K562 (cell line): ENCODE measurements around the gene SDK1. TPM values are rescaled to one million over a fixed set of nuclear protein-coding genes. Genes with fewer than 3 reads are reported as not detected.

Experiments used
- ATAC-seq: fragments of 200-7000 bp; cut with Tn5 transposase; 3 replicates; pipeline ENCODE4 v1.9.1; 2020; ENCODE audit warnings: moderate library complexity
- BruUV-seq: library from RNA; stranded (reverse); fragments of 400-500 nt; replicated peaks from 2 replicates; lab custom pipeline; 2021; lab: Mats Ljungman, UMichigan
- CTCF ChIA-PET: fragments of 300-600 bp; formaldehyde crosslinking; extraction: SDS; loops from one replicate; lab custom pipeline; 2021; ENCODE audit warnings: low intra/inter-chr PET ratio; lab: Yijun Ruan, JAX
- POLR2A ChIA-PET: fragments of 300-600, 350-650 bp; sonication (Branson Sonifier 250); formaldehyde crosslinking; extraction: SDS; loops from one replicate; lab custom pipeline; 2021; ENCODE audit warnings: antibody characterized with exemption, inconsistent platforms; lab: Yijun Ruan, JAX
- DNase-seq, 4 experiments: peaks; one replicate each; pipeline versions ENCODE4 v3.0.0 to v3.0.0-alpha.2; 2011 to 2018; ENCODE audit warnings: low spot score in 3 of 4, mixed read lengths in 3 of 4; ENCODE audit errors: extremely low read depth in 1 of 4
- FAIRE-seq: peaks from 2 replicates; lab custom pipeline; 2011; peaks lifted over from hg19 to GRCh38; lab: Jason Lieb, UNC
- H2AFZ ChIP-seq: 2 replicates; pipeline ENCODE4 v1.6.0; 2011; ENCODE audit warnings: low read depth, low read length, control low read depth, inconsistent platforms
- H3K27ac ChIP-seq: fragments of 200-600 bp; 3 replicates; pipeline ENCODE4 v1.8.0; 2011; ENCODE audit warnings: low read depth, mild to moderate bottlenecking, control low read depth, inconsistent platforms, low read length, moderate library complexity, mixed read lengths; ENCODE audit errors: extremely low read depth
- H3K27me3 ChIP-seq, 2 experiments: fragments of 300-600 bp in 1 of 2; 2 replicates in 1 of 2; 3 replicates in 1 of 2; pipeline versions ENCODE4 v1.6.0 to v1.8.0; 2011; ENCODE audit warnings: inconsistent platforms in 2 of 2, low read length in 2 of 2, mild to moderate bottlenecking in 1 of 2, mixed read lengths in 1 of 2, moderate library complexity in 1 of 2; ENCODE audit not compliant: control insufficient read depth in 2 of 2, insufficient read depth in 2 of 2
- H3K36me3 ChIP-seq: fragments of 300-600 bp; 3 replicates; pipeline ENCODE4 v1.8.0; 2011; ENCODE audit warnings: mild to moderate bottlenecking, low read length, inconsistent platforms; ENCODE audit not compliant: control insufficient read depth, insufficient read depth
- H3K4me1 ChIP-seq, 2 experiments: fragments of 200-600 bp in 1 of 2; replicated peaks in 1 of 2; 2 replicates in 1 of 2; 3 replicates in 1 of 2; pipeline versions ENCODE4 v1.5.1 to v1.8.0; 2011; ENCODE audit warnings: inconsistent platforms in 2 of 2, low read length in 2 of 2, mild to moderate bottlenecking in 1 of 2, mixed read lengths in 1 of 2, moderate library complexity in 1 of 2; ENCODE audit not compliant: control insufficient read depth in 2 of 2, insufficient read depth in 2 of 2
- H3K4me2 ChIP-seq: 2 replicates; pipeline ENCODE4 v1.6.1; 2011; ENCODE audit warnings: low read length, control low read depth, inconsistent platforms, mixed read lengths; ENCODE audit not compliant: insufficient read depth
- H3K4me3 ChIP-seq: fragments of 200-600 bp; sonication (generic), shearing (Covaris generic); 2 replicates; pipeline ENCODE4 v1.5.1; 2016; ENCODE audit warnings: control low read depth, inconsistent platforms
- H3K79me2 ChIP-seq: fragments of 200-600 bp; 3 replicates; pipeline ENCODE4 v1.8.0; 2011; ENCODE audit warnings: low read length, inconsistent platforms; ENCODE audit not compliant: control insufficient read depth, insufficient read depth
- H3K9ac ChIP-seq, 2 experiments: 2 replicates each; pipeline versions ENCODE4 v1.6.0 to v1.6.1; 2011; ENCODE audit warnings: low read depth in 2 of 2, low read length in 2 of 2, control low read depth in 1 of 2, inconsistent platforms in 1 of 2, mild to moderate bottlenecking in 1 of 2, mixed read lengths in 1 of 2; ENCODE audit not compliant: insufficient read depth in 1 of 2
- H3K9me1 ChIP-seq: one replicate; pipeline ENCODE4 v1.6.0; 2011; ENCODE audit warnings: inconsistent platforms, mild to moderate bottlenecking, low read length, moderate library complexity; ENCODE audit not compliant: control insufficient read depth, insufficient read depth
- H3K9me3 ChIP-seq: replicated peaks from 2 replicates; pipeline ENCODE4 v1.5.1; 2011; ENCODE audit warnings: low read depth, low read length, inconsistent platforms; ENCODE audit not compliant: control insufficient read depth, insufficient read depth
- H4K20me1 ChIP-seq: replicated peaks from 2 replicates; pipeline ENCODE4 v1.6.1; 2011; ENCODE audit warnings: low read length, inconsistent platforms, mixed read lengths; ENCODE audit not compliant: control insufficient read depth, insufficient read depth
- CAMTA2 ChIP-seq: fragments of 250-450 bp; sonication (Bioruptor Pico); conservative IDR thresholded peaks from 2 replicates; pipeline ENCODE4 v1.5.1; 2022
- ETV1 ChIP-seq: fragments of 450-650 bp; conservative IDR thresholded peaks from 2 replicates; pipeline ENCODE4 v1.6.1; 2016; ENCODE audit warnings: missing genetic modification characterization, control low read depth, low read depth, missing compliant biosample characterization
- NR2C1 ChIP-seq, 2 experiments: fragments of 450-650 bp; IDR thresholded peaks; 2 replicates each; pipeline ENCODE4 v1.6.1; 2017; ENCODE audit warnings: mild to moderate bottlenecking in 2 of 2, antibody characterized with exemption in 1 of 2, inconsistent platforms in 1 of 2, missing compliant biosample characterization in 1 of 2, missing genetic modification characterization in 1 of 2
- ZNF77 ChIP-seq: fragments of 250-450 bp; sonication (Bioruptor Pico); IDR thresholded peaks from 2 replicates; pipeline ENCODE4 v1.5.0; 2020
- WGBS: fragments of 100-300 bp; shearing (Covaris generic); methylation state at CpG from one replicate; pipeline ENCODE4 v1.1.6; 2016; ENCODE audit warnings: low coverage, mixed read lengths; ENCODE audit not compliant: insufficient coverage; ENCODE audit errors: missing lambda C conversion rate; 5-methylcytosine and 5-hydroxymethylcytosine counted together
- in situ Hi-C: fragments of 300-500 bp; cut with MboI; formaldehyde crosslinking; loops from 4 replicates; pipeline ENCODE4 v1.15.0; 2018; ENCODE audit warnings: inconsistent platforms, mixed read lengths
- intact Hi-C: fragments of 100-400 bp; cut with micrococcal nuclease; formaldehyde crosslinking; loops from 2 replicates; pipeline ENCODE4 v1.14.2; 2022
- polyA plus RNA-seq, 8 experiments: library from polyadenylated mRNA; depleted of rRNA in 4 of 8; stranded (reverse) in 5 of 8; unstranded in 3 of 8; fragments of >200 nt; fragmentation: Nextera tagmentation in 2 of 8; fragmentation: Illumina TruSeq in 1 of 8; extraction: Ambion mirVana in 2 of 8; extraction: Trizol in 1 of 8; gene quantifications; 2 replicates each; pipeline versions ENCODE4 v1.2.1 to v1.2.3, GENCODE V29; 2011 to 2014; ENCODE audit warnings: inconsistent platforms in 1 of 8, missing spikeins in 1 of 8
- total RNA-seq, 7 experiments: library from RNA; depleted of rRNA in 6 of 7; stranded (reverse); fragments of >200 nt in 6 of 7; fragmentation: Illumina TruSeq in 2 of 7; extraction: Trizol in 2 of 7; gene quantifications; 2 replicates each; pipeline versions ENCODE4 v1.2.1 to v1.2.3, GENCODE V29; 2011 to 2021; ENCODE audit warnings: low replicate concordance in 1 of 7
- TF ChIP-seq, protein P1 (sequence below): fragments of 250-450 bp; sonication (Bioruptor Pico); IDR thresholded peaks from 2 replicates; pipeline ENCODE4 v1.5.0; 2021; ENCODE audit warnings: mild to moderate bottlenecking, borderline replicate concordance
- TF ChIP-seq, protein P2 (sequence below): sonication (generic); formaldehyde crosslinking; IDR thresholded peaks from 2 replicates; pipeline ENCODE4 v1.8.0; 2022; ENCODE audit warnings: mild to moderate bottlenecking, missing genetic modification reagents
- TF ChIP-seq, protein P3 (sequence below): fragments of 450-650 bp; IDR thresholded peaks from 2 replicates; pipeline ENCODE4 v1.6.1; 2016; ENCODE audit warnings: low read depth
- TF ChIP-seq, protein P4 (sequence below): sonication (generic); formaldehyde crosslinking; IDR thresholded peaks from 2 replicates; pipeline ENCODE4 v1.8.1; 2023; ENCODE audit warnings: mild to moderate bottlenecking, missing genetic modification reagents

Gene SDK1
- total and polyA plus RNA-seq, 9 of the 15 experiments (the other 6 are each of a cell fraction or from before 2014, with no cell fraction given), result 0.16 TPM; not detected in 8

DNA sequence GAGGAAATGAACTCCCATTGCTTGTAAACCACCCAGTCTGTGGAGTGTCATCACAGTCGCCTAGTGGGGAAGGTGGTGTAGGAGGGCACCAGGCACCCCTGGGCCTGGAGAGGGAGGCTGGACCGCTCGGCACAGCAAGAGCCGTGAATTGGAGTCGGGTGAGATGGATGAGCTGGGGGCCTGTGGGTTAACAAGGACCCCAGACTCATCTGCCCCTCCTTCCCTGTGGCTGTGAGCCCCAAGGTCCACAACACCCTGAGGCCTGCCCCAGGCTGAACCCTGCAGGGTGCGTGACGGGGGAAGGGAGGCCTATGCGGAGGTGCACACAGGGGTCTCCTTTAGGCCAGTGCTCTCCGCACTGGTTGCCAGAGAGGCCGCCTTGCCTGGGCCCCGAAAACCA, 799.6 kb downstream of the SDK1 start:
- H3K4me1 ChIP-seq, result 0 out of 5 replicates have a peak, but pooled peaks cover 0 to 2% of the 10 kb centered on the region in 2 experiments
- 0% methylated on average over 9 of the region's 11 CpGs for WGBS
- intact Hi-C loops, result no loop called here
- ATAC-seq (no peak), DNase-seq (no peak), FAIRE-seq (no peak)
- no peaks in the 10 kb centered on the region for H3K9me1 ChIP-seq
- BruUV-seq, result no TSS peak
- CTCF ChIA-PET, result no interaction called here
- H2AFZ ChIP-seq, result no peak overlapping the region
- POLR2A ChIA-PET, result no interaction called here
- in situ Hi-C loops, result no loop called here
- H4K20me1 ChIP-seq, result 0 out of 2 replicates have a peak, but pooled peaks cover 4% of the 10 kb centered on the region
- no peaks in the 10 kb centered on the region for H3K36me3 ChIP-seq
- H3K9me3 ChIP-seq, result no peaks in the 10 kb centered on the region
- H3K27me3 ChIP-seq, result peaks cover 15 to 61% of the 10 kb centered on the region in 2 experiments; a peak in 3 of 5 replicates
- no peaks in the 10 kb centered on the region for H3K79me2 ChIP-seq
- no peak overlapping the region for H3K27ac ChIP-seq
- no peak overlapping the region for H3K9ac ChIP-seq
- H3K4me2 ChIP-seq, result no peak overlapping the region
- no peak overlapping the region for H3K4me3 ChIP-seq
- TF ChIP-seq ZNF77 (CRISPR knock-in tag), result no peak
- TF ChIP-seq, protein P1, sequence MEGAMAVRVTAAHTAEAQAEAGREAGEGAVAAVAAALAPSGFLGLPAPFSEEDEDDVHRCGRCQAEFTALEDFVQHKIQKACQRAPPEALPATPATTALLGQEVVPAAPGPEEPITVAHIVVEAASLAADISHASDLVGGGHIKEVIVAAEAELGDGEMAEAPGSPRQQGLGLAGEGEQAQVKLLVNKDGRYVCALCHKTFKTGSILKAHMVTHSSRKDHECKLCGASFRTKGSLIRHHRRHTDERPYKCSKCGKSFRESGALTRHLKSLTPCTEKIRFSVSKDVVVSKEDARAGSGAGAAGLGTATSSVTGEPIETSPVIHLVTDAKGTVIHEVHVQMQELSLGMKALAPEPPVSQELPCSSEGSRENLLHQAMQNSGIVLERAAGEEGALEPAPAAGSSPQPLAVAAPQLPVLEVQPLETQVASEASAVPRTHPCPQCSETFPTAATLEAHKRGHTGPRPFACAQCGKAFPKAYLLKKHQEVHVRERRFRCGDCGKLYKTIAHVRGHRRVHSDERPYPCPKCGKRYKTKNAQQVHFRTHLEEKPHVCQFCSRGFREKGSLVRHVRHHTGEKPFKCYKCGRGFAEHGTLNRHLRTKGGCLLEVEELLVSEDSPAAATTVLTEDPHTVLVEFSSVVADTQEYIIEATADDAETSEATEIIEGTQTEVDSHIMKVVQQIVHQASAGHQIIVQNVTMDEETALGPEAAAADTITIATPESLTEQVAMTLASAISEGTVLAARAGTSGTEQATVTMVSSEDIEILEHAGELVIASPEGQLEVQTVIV, result no peak
- TF ChIP-seq, protein P2, sequence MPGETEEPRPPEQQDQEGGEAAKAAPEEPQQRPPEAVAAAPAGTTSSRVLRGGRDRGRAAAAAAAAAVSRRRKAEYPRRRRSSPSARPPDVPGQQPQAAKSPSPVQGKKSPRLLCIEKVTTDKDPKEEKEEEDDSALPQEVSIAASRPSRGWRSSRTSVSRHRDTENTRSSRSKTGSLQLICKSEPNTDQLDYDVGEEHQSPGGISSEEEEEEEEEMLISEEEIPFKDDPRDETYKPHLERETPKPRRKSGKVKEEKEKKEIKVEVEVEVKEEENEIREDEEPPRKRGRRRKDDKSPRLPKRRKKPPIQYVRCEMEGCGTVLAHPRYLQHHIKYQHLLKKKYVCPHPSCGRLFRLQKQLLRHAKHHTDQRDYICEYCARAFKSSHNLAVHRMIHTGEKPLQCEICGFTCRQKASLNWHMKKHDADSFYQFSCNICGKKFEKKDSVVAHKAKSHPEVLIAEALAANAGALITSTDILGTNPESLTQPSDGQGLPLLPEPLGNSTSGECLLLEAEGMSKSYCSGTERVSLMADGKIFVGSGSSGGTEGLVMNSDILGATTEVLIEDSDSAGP (CRISPR knock-in tag), result no peak
- TF ChIP-seq, protein P3, sequence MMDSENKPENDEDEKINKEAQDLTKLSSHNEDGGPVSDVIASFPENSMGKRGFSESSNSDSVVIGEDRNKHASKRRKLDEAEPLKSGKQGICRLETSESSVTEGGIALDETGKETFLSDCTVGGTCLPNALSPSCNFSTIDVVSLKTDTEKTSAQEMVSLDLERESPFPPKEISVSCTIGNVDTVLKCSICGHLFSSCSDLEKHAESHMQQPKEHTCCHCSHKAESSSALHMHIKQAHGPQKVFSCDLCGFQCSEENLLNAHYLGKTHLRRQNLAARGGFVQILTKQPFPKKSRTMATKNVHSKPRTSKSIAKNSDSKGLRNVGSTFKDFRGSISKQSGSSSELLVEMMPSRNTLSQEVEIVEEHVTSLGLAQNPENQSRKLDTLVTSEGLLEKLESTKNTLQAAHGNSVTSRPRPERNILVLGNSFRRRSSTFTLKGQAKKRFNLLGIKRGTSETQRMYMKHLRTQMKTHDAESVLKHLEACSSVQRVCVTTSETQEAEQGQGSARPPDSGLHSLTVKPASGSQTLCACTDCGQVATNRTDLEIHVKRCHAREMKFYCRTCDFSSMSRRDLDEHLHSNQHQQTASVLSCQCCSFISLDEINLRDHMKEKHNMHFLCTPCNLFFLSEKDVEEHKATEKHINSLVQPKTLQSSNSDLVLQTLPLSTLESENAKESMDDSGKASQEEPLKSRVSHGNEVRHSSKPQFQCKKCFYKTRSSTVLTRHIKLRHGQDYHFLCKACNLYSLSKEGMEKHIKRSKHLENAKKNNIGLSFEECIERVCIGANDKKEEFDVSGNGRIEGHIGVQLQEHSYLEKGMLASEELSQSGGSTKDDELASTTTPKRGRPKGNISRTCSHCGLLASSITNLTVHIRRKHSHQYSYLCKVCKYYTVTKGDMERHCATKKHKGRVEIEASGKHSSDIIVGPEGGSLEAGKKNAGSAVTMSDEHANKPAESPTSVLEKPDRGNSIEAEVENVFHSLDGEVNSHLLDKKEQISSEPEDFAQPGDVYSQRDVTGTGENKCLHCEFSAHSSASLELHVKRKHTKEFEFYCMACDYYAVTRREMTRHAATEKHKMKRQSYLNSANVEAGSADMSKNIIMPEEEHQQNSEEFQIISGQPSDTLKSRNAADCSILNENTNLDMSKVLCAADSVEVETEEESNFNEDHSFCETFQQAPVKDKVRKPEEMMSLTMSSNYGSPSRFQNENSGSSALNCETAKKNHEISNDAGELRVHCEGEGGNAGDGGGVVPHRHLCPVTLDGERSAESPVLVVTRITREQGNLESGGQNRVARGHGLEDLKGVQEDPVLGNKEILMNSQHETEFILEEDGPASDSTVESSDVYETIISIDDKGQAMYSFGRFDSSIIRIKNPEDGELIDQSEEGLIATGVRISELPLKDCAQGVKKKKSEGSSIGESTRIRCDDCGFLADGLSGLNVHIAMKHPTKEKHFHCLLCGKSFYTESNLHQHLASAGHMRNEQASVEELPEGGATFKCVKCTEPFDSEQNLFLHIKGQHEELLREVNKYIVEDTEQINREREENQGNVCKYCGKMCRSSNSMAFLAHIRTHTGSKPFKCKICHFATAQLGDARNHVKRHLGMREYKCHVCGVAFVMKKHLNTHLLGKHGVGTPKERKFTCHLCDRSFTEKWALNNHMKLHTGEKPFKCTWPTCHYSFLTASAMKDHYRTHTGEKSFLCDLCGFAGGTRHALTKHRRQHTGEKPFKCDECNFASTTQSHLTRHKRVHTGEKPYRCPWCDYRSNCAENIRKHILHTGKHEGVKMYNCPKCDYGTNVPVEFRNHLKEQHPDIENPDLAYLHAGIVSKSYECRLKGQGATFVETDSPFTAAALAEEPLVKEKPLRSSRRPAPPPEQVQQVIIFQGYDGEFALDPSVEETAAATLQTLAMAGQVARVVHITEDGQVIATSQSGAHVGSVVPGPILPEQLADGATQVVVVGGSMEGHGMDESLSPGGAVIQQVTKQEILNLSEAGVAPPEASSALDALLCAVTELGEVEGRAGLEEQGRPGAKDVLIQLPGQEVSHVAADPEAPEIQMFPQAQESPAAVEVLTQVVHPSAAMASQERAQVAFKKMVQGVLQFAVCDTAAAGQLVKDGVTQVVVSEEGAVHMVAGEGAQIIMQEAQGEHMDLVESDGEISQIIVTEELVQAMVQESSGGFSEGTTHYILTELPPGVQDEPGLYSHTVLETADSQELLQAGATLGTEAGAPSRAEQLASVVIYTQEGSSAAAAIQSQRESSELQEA, result no peak
- no peak for TF ChIP-seq NR2C1 (IDR thresholded peaks at IDR 0.05)
- no peak for TF ChIP-seq NR2C1 (tag; IDR thresholded peaks at IDR 0.05)
- TF ChIP-seq ETV1 (tag), result no peak
- no peak for TF ChIP-seq CAMTA2
- TF ChIP-seq, protein P4, sequence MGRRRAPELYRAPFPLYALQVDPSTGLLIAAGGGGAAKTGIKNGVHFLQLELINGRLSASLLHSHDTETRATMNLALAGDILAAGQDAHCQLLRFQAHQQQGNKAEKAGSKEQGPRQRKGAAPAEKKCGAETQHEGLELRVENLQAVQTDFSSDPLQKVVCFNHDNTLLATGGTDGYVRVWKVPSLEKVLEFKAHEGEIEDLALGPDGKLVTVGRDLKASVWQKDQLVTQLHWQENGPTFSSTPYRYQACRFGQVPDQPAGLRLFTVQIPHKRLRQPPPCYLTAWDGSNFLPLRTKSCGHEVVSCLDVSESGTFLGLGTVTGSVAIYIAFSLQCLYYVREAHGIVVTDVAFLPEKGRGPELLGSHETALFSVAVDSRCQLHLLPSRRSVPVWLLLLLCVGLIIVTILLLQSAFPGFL, result no peak
